GM19099 (cell line): ENCODE data around the gene TECPR2.

Experiments used
- POLR2A ChIP-seq: IDR thresholded peaks from 3 replicates; pipeline ENCODE4 v1.6.1; 2011; ENCODE audit warnings: low read depth; ENCODE audit not compliant: insufficient read length; ENCODE audit errors: extremely low read depth

TECPR2 gene

DNA sequence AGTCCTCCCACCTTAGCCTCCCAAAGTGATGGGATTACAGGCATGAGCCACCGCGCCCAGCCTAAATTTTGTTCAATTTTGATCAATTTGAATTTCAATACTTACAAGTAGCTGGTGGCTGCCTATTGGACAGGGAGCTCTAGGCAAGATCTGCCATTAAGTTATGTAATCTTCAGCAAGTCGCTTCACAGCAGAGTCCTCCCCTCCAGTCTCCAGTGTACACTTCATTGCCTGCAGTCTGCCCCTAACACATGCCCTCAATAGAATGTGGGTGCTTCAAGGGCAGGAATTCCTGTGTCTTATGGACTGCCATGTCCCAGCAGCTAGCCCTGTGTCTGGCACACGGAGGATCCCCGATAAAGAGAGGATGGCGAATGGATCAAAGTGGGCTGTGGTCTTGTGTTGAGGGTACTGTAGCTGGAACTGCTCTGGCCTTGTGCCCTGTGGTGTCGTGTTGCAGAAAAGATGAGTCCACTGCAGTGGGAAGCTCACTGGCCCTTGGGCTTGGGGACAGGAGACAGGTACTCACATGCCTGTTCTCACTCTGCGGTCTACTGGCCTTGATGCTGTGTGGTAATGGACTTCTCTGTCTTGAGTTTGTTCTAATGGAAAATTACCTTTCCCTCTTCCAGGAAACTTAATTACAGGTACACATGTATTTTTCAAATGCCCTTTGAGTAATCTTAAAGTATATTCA, 67.6 kb downstream of the TECPR2 start:
- no peak for TF ChIP-seq POLR2A

DNA sequence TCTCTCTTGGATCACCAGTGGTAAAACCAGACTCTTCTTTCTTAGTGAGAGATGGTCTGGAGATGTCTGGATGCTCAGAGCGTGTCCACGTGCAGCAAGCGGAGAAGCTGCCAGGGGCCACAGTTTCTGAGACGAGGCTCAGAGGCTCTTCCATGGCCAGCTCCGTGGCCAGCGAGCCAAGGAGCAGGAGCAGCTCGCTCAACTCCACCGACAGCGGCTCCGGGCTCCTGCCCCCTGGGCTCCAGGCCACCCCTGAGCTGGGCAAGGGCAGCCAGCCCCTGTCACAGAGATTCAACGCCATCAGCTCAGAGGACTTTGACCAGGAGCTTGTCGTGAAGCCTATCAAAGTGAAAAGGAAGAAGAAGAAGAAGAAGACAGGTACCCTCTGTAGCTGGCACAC, 69.0 kb downstream of the TECPR2 start:
- no peak for TF ChIP-seq POLR2A

DNA sequence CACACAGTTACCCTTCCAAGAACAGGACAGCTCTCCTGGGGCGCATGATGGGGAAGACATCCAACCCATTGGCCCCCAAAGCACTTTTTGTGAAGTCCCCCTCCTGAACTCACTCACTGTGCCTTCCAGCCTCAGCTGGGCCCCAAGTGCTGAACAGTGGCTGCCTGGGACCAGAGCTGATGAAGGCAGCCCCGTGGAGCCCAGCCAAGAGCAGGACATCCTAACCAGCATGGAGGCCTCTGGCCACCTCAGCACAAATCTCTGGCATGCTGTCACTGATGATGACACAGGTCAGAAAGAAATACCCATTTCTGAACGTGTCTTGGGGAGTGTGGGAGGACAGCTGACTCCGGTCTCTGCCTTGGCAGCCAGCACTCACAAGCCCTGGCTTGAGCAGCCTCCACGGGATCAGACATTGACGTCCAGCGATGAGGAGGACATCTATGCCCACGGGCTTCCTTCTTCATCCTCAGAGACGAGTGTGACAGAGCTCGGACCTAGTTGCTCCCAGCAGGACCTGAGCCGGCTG, 72.0 kb downstream of the TECPR2 start:
- no peak for TF ChIP-seq POLR2A

DNA sequence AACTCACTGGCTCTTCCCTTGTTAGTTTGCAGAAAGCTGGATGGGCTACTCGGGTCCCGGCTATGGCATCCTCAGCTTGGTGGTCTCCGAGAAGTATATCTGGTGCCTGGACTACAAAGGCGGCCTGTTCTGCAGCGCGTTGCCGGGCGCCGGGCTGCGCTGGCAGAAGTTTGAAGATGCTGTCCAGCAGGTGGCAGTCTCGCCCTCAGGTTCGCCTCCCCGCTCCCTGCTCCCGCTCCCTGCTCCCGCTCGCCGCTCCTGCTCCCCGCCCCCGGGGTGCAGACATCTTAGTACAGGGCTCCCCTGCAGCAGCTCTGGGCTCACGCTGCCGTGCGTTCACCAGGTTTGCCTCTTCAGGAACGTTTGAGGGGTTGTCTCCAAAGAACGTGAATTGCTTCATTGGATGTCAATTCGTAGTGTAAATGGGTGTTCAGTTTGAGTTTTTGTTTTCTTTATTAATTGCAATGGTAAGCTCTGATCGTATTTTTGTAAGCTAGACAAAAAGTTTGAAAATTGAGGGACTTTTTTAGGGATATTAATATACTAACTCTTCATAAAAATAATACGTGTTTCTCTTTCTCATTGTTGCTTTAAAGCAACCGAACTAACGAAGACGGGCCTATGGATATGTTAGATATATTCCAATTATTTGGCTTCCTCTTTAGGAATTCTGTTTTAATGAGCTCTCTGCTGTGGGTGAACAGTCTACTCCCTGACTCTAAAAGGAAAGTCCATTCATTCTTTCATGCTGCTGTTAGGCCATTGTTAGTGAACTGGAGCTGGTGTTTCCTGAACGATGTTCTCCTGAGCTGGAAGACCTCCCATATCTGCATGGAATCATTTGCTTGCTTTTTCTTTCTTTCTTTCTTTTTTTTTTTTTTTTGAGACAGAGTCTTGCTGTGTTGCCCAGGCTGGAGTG, 75.5 kb downstream of the TECPR2 start:
- no peak for TF ChIP-seq POLR2A

DNA sequence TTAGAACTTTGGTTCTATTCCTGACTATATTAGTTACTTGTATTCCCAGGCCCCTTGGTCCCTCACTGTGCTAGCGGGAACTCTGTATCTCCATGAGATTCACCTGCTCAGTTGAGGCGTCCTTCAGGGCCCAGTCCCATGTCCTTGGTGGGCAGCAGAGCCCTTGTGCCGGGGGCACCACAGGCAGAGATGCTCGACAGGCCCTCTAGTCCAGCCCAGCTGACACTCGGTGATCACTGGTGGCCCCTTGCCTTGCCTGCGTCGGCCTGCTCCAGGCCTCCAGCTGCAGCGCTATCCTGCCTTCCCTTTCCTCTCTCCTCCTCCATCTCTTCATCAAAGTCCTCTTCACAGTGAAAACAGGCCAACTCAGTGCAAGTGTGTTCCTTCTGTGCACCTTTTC, 76.8 kb downstream of the TECPR2 start:
- no peak for TF ChIP-seq POLR2A

DNA sequence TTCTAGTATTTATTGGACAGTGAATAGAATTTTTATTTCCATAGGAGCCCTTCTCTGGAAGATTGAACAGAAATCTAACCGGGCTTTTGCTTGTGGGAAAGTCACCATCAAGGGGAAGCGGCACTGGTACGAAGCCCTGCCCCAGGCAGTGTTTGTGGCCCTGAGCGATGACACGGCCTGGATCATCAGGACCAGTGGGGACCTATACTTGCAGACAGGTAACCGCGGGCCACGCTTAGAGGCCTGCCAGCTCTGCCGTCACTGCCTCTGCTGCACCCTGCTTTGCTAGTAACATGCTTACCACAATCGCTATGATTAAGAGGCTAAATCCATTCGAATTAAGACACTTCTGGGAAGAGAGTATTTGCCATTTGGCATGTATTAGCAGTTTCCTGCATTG, 77.7 kb downstream of the TECPR2 start:
- TF ChIP-seq POLR2A = no peak

DNA sequence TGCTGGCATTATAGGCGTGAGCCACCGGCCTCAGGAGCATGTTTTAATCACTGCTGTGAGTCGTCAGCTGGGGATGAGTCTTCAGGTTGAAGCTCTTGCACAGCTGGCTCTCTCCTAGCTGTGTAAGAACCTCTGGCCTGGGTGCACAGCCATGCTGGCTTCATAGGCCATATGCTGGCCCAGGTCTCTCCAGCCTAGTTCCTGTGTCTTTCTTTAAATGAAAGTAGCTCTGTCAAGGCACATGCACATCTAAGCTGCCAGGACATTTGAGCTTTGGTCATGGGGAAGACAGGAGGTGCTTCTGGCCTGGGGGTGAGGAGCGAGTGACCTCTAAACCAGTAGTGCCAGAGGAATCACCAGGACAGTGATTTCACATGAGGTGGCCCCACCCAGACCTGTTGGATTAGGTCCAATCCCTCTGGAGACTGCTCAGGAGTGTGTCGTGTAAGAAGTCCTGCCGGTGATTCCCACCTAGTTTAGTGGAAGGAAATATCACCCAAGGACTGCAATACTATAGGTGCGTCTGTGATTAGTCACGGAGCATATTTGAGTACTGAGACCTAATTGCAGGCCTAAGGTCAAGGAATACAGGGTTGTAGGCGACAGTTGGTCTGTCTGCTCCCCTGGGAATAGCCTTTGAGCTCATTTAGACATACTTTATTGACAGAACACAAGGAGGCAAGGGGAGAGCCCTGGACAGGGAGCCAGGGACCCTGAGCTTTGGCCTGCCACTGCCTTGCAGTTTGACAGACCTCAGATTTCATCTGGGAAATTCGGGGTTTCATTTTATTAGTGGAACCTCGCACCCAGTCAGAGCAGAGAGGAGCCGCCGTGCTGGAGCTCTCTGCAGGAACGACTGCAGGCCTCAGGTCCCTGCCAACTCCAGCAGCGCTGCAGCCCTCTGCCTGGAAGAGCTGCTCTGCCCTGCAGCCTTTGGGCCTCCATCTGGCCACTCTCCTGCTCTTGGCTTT, 79.8 kb downstream of the TECPR2 start:
- TF ChIP-seq POLR2A = no peak

DNA sequence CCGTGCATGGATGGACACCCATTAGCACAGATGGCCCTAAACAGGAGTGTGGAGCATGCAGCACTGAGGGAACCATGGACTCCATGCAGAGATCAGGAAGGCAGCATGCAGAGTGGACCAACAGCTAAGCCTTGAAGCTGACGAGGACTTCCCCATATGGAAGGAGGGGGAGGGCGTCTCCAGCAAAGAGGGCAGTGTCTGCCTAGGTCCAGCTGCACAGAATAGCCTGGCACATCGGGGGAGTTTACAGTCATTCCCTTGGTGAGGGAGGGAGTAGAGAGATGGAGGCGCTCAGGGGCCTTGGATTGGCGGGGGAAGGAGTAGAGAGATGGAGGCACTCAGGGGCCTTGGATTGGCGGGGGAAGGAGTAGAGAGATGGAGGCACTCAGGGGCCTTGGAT, 82.3 kb downstream of the TECPR2 start:
- TF ChIP-seq POLR2A = no peak

DNA sequence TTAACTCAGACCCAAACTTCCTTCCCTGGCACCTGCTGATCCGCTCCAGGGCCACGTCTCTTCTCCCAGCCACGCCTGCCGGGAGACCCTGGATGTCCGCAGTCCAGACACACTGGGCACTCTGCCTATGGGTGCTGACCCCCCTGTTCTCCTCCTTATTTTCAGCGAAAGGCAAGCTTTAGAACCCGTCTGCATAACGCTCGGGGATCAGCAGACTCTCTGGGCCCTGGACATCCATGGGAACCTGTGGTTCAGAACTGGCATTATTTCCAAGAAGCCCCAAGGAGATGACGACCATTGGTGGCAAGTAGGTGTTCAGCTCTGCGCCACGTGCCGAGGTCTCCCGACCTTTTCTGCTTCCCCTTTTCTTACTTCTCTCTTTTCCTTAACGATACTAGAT, 82.9 kb downstream of the TECPR2 start:
- no peak for TF ChIP-seq POLR2A

DNA sequence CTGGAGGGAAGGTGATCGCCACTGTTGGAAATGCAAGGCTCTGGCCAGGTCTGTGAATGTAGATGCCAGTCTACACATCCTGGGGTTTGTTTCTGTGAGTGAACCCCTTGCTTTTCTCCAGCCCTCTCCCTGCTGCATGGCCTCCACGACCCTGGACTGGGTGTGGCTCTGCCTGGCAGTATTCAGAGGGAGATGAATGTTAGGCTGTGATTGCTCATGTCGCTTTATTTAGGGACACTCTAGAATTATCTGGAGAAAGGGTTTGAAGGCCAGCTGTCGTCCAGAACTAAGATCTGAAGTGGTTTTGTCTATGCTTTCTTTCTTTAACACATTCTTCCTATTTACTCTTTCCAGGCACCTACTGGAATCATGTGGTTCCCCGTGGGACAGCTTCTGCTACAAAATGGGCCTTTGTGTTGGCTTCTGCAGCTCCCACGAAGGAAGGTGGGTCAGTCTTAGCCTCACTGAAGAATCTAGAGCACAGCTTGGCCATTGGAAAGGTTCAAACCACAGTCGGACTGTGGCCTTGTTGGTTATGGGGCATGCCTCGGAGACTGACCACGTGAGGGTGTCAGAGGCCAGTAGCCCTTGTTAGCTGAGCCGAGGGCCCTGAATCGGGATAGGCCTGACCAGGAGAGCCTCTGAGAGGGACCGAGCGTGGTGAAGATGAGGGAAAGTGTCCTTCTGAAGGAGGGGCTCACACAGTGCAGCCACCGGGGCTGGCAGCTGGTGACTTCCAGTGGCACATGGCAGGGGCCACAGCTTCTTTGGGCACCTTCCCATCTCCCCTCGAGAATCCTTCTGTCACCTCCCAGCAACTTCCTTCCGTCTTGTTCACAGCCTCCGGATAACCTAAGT, 87.7 kb downstream of the TECPR2 start:
- TF ChIP-seq POLR2A = no peak

DNA sequence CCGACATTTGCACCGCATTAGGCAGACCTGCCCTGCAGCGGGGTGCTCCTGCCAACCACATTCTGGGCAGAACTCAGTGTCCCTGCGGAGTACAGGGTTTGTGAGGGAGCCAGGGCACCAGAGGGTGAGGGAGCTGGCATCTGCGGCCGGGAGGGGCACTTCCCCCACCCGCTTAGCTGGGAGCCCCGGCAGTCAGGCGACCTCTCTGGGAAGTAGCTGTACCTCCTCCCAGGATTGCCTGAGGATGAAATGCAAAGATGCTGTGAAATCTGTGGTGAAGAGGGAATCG, 88.3 kb downstream of the TECPR2 start:
- TF ChIP-seq POLR2A = no peak

DNA sequence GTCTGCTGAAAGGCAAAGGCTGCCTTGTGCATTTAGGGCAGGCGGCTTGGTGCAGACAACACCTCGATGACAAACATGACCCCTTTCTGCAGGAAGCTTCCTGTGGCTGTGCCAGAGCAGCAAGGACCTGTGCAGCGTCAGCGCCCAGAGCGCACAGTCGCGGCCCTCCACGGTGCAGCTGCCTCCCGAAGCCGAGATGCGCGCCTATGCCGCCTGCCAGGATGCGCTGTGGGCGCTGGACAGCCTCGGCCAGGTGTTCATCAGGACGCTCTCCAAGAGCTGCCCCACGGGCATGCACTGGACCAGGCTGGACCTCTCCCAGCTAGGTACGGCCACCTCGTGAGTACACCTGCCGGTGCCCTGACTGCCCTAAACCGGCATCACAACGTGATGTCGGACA, 89.6 kb downstream of the TECPR2 start:
- TF ChIP-seq POLR2A = no peak

DNA sequence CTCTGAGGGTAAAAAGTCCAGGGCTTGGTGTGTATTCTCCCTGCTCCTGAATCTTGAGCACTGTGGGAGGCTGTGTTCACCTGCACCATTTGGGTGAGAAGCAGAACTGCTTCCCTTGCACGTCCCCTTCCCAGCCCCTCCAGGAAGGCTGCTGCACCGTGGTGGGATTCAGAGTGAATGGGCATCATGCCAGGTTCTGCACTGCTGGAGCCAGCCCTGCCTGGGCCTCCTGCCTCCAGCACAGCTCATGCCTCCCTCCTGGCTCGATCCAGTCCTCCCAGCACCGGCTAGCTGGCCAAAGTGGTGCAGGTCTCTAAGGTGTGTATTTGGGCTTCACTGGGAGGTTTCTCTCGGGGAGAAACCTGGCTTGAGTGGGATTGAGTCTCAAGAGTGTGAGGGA, 92.0 kb downstream of the TECPR2 start:
- no peak for TF ChIP-seq POLR2A

DNA sequence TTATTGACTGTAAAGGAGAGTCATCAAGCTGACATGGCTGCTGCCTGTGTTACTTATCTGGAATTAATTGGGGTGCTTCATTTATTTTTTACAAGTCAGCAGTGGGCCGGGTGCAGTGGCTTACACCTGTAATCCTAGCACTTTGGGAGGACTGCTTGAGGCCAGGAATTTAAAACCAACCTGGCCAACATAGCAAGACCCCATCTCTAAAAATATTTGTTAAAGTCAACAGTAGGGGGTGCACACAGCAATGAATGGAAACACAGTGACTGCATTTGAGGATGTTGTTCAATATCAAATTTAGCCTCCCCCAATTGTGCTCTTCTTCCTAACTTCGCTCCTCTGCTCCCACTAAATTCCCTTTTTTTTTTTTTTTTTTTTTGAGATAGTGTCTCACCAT, 94.8 kb downstream of the TECPR2 start:
- TF ChIP-seq POLR2A = no peak
